GM10266 (cell line): ENCODE measurements around the gene PF4V1.

Source experiments
- DNase-seq: peaks from one replicate; pipeline ENCODE4 v3.0.0; 2012; ENCODE audit errors: extremely low spot score
- TF ChIP-seq, protein P1 (sequence below): IDR thresholded peaks from 2 replicates; pipeline ENCODE4 v1.5.1; 2012; ENCODE audit warnings: mild to moderate bottlenecking, low read depth; ENCODE audit not compliant: control insufficient read depth, insufficient read depth; ENCODE audit errors: missing control alignments

PF4V1 gene

DNA sequence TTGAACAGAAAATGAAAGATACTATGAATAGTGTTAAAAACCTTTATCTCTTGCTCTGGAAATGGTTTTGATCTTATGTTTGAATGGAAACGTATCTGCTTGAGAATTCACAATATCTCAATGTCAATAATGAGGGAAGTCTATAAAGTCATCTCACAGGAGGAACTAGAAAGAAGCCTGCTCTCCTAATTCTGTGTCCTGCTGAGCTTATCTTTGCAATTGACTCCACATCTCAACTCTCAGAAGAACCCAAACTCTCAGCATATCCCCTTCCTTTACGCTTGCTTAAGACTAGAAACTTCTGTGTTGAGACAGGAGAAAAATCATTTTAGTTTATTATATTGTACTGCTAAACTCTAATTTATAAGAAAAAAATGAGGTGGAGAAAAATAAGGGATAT lies 8.3 kb upstream of the PF4V1 start:
- TF ChIP-seq, protein P1, sequence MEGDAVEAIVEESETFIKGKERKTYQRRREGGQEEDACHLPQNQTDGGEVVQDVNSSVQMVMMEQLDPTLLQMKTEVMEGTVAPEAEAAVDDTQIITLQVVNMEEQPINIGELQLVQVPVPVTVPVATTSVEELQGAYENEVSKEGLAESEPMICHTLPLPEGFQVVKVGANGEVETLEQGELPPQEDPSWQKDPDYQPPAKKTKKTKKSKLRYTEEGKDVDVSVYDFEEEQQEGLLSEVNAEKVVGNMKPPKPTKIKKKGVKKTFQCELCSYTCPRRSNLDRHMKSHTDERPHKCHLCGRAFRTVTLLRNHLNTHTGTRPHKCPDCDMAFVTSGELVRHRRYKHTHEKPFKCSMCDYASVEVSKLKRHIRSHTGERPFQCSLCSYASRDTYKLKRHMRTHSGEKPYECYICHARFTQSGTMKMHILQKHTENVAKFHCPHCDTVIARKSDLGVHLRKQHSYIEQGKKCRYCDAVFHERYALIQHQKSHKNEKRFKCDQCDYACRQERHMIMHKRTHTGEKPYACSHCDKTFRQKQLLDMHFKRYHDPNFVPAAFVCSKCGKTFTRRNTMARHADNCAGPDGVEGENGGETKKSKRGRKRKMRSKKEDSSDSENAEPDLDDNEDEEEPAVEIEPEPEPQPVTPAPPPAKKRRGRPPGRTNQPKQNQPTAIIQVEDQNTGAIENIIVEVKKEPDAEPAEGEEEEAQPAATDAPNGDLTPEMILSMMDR, result no peak
- no peak for DNase-seq

DNA sequence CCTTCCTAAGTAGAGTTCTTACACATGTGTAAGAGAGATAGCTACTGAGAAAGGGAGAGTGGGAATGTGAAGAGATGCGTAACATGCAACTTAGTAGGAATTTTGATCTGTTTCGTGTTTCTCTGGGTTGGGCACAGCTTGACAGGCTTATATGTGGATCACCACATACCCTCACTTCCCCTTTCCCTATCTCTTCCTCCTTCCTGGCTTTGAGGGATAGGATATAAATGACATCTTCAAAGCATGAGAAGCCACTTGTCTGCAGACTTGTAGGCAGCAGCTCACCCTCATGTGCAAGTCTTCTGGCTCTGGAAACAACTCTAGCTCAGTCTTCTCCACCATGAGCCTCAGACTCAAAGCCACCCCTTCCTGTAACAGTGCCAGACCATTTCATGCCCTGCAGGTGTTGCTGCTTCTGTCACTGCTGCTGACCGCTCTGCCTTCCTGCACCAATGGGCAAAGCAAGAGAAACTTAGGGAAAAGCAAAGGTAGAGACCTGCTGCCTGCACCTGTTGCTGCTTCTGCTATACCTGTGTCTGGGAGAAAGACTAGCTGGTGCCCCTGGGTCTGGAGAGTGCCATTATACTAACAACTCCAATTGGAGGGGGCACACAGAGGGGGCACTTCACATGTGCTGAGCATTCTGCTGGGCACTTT lies 5.4 kb upstream of the PF4V1 start:
- DNase-seq, result no peak
- TF ChIP-seq, protein P1, result no peak

DNA sequence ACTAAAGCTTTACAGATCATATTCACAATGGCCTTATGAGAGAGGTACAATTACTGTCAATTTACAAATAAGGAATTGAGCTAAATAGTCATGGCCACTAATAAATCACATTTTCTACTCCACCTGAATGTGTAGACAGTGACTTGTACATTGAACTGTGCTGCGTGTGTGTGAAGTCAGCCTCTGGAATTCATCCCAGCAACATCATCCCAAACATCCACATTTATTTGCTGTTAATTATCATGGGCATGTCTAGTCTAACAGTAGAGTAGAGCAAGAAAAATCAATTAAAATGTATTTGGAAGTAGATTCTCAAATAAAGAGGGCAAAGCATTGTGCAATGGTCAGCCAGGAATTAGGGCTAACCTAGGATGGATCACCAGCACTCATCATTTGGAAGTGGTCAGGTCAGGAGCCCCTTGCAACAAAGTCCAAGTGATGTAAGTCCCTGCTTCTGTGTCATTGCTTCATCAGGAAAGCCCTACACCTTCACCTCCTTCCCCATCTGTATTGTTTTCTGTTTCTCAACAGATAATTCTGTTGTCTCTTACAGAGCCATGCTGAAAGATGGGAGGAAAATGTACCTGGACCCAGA lies 4.8 kb upstream of the PF4V1 start:
- no peak for DNase-seq

DNA sequence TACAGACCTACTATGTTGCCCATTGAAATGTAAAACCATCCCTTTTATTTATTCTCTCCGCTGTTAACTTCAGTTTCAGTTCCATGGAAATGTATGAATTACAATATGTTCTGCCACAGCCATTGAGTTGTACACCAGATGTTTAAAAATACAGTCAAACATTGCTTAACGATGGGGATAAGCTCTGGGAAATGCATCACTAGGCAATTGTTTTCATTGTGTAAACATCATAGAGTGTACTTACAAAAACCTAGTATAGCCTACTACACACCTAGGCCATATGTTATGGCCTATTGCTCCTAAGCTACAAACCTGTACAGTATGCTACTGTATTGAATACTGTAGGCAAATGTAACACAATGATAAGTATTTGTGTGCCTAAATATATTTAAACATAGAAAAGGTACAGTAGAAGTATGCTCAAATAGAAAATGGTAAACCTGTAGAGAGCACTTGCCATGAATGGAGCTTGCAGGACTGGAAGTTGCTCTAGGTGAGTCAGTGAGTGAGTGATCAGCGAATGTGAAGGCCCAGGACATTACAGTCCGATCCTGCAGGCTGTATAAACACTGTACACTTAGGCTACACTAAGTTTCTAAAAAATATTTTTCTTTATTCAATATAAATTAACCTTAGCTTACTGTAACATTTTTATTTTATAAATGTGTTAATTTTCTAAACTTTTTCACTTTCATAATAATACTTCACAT lies 2.7 kb upstream of the PF4V1 start:
- DNase-seq, result no peak
- TF ChIP-seq, protein P1, result no peak

More for the DNA sequence above, 4.8 kb upstream of the PF4V1 start:
- TF ChIP-seq, protein P1, result no peak

DNA sequence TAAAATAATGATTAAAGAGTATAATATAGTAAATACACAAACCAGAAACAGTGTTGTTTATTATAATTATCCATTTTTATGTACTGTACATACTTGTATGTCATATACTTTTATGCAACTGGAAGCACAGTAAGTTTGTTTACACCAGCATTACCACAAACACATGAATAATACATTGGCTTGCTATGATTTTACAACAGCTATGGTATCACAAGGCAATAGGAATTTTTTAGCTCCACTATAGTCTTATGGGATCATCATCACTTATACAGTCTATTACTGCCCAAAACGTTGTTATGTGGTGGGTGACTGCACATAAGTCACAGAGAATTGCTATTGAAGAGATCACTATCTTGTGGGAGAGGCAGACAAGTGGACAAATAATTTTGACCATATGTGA lies 1.8 kb upstream of the PF4V1 start:
- no peak for DNase-seq
- TF ChIP-seq, protein P1, result no peak

DNA sequence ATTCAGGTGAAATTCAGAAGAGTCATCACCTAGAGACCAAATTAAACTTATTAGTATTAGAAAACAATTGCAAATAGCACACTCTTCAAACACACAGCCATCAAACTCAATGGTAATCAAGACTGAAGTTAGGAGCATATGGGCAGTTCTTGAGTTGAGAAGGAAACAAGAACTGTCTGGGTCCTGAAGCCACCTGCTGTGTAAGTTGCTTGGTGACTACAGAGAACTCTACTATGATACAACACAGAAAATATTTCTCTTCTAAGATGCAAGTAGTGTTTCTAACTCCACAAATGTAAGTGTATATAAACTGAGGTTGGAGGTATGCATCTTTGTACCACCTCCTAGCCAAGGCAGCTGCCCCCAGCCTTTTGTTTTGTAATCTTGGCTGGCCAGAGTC lies 325 bp upstream of the PF4V1 start:
- DNase-seq, result no peak
- TF ChIP-seq, protein P1, result no peak

DNA sequence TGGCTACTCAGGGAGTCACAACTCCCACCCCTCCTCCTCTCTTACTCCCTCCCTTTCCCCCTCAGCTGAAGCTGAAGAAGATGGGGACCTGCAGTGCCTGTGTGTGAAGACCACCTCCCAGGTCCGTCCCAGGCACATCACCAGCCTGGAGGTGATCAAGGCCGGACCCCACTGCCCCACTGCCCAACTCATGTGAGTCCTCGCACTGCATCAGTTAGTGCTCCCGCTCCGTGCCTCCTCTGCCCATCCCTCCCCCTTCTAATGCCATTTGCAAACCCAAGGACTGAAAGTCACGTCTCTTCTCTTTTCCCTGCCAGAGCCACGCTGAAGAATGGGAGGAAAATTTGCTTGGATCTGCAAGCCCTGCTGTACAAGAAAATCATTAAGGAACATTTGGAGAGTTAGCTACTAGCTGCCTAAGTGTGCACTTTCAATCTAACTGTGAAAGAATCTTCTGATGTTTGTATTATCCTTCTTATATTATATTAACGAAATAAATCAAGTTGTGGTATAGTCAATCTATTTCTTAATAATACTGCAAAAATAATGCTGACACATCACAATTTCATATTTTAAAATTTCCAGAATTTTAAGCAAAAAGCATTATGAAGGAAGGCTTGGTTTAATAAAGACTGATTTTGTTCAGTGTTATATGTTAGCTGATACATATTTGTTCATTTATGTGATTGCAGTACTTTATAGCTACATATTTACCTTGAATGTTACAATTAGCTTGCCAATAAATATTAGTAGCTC lies 800 bp downstream of the PF4V1 start:
- TF ChIP-seq, protein P1, result no peak
- DNase-seq, result no peak
